HL-60 (cell line): ENCODE measurements around the gene CASP8AP2.
"Not testable (repeated sequence)": the region's sequence is repeated elsewhere in the genome, so short reads cannot be mapped to it uniquely, and the experiment has no call there.

ENCODE experiments used
- DNase-seq, 2 experiments: peaks; one replicate each; pipeline ENCODE4 v3.0.0-alpha.2; 2010 to 2020; ENCODE audit warnings: low read depth in 1 of 2, low spot score in 1 of 2
- H3K27ac ChIP-seq: fragments of 250-450 bp; sonication (Bioruptor Pico); replicated peaks from 2 replicates; pipeline ENCODE4 v1.5.1; 2020; ENCODE audit warnings: mild to moderate bottlenecking, moderate library complexity
- H3K27me3 ChIP-seq: fragments of 250-450 bp; sonication (Bioruptor Pico); 2 replicates; pipeline ENCODE4 v1.5.1; 2021; ENCODE audit warnings: mild to moderate bottlenecking, moderate library complexity; ENCODE audit not compliant: insufficient read depth, poor library complexity, severe bottlenecking
- H3K4me3 ChIP-seq: replicated peaks from 2 replicates; pipeline ENCODE4 v1.5.1; 2011; ENCODE audit warnings: mild to moderate bottlenecking, control low read depth, low read length; ENCODE audit not compliant: insufficient read depth
- GABPA ChIP-seq: IDR thresholded peaks from 2 replicates; pipeline ENCODE4 v1.6.1; 2012; ENCODE audit warnings: low read depth
- POLR2AphosphoS5 ChIP-seq: IDR thresholded peaks from 2 replicates; pipeline ENCODE4 v1.6.1; 2012; ENCODE audit warnings: low read depth
- SPI1 ChIP-seq: IDR thresholded peaks from 2 replicates; pipeline ENCODE4 v1.6.1; 2012; ENCODE audit warnings: low read depth, mild to moderate bottlenecking, borderline replicate concordance
- TF ChIP-seq, protein P1 (sequence below): IDR thresholded peaks from one replicate; pipeline ENCODE4 v1.5.1; 2011; ENCODE audit warnings: low read length, control low read depth, inconsistent platforms; ENCODE audit not compliant: insufficient read depth
- TF ChIP-seq, protein P2 (sequence below): IDR thresholded peaks from 2 replicates; pipeline ENCODE4 v1.6.1; 2012; ENCODE audit warnings: low read depth; ENCODE audit not compliant: insufficient replicate concordance

Gene CASP8AP2

DNA sequence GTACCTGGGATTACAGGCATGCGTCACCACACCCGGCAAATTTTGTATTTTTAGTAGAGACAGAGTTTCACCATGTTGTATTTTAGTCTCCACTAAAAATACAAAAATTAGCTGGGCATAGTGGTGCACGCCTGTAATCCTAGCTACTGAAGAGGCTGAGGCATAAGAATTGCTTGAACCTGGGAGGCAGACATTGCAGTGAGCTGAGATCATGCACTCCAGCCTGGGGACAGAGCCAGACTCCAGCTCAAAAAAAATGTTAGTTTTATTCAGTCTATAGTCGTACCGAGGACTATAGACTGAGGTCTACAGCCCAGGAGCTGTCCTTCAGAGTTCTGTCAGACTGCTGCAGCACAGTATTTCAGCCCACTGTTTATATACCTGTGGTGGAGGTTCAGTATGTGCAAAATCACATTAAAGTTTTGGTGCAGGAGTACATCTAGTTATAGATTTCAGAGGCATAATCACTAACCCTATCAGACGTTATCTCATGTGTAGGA is 3.6 kb upstream of the CASP8AP2 start:
- no peak overlapping the region for H3K27ac ChIP-seq
- TF ChIP-seq GABPA (no peak), SPI1 (no peak), POLR2AphosphoS5 (no peak)
- TF ChIP-seq, protein P1, sequence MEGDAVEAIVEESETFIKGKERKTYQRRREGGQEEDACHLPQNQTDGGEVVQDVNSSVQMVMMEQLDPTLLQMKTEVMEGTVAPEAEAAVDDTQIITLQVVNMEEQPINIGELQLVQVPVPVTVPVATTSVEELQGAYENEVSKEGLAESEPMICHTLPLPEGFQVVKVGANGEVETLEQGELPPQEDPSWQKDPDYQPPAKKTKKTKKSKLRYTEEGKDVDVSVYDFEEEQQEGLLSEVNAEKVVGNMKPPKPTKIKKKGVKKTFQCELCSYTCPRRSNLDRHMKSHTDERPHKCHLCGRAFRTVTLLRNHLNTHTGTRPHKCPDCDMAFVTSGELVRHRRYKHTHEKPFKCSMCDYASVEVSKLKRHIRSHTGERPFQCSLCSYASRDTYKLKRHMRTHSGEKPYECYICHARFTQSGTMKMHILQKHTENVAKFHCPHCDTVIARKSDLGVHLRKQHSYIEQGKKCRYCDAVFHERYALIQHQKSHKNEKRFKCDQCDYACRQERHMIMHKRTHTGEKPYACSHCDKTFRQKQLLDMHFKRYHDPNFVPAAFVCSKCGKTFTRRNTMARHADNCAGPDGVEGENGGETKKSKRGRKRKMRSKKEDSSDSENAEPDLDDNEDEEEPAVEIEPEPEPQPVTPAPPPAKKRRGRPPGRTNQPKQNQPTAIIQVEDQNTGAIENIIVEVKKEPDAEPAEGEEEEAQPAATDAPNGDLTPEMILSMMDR = no peak
- TF ChIP-seq, protein P2, sequence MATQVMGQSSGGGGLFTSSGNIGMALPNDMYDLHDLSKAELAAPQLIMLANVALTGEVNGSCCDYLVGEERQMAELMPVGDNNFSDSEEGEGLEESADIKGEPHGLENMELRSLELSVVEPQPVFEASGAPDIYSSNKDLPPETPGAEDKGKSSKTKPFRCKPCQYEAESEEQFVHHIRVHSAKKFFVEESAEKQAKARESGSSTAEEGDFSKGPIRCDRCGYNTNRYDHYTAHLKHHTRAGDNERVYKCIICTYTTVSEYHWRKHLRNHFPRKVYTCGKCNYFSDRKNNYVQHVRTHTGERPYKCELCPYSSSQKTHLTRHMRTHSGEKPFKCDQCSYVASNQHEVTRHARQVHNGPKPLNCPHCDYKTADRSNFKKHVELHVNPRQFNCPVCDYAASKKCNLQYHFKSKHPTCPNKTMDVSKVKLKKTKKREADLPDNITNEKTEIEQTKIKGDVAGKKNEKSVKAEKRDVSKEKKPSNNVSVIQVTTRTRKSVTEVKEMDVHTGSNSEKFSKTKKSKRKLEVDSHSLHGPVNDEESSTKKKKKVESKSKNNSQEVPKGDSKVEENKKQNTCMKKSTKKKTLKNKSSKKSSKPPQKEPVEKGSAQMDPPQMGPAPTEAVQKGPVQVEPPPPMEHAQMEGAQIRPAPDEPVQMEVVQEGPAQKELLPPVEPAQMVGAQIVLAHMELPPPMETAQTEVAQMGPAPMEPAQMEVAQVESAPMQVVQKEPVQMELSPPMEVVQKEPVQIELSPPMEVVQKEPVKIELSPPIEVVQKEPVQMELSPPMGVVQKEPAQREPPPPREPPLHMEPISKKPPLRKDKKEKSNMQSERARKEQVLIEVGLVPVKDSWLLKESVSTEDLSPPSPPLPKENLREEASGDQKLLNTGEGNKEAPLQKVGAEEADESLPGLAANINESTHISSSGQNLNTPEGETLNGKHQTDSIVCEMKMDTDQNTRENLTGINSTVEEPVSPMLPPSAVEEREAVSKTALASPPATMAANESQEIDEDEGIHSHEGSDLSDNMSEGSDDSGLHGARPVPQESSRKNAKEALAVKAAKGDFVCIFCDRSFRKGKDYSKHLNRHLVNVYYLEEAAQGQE = no peak
- H3K27me3 ChIP-seq = no peaks in the 10 kb centered on the region
- no peak overlapping the region for H3K4me3 ChIP-seq
- no peak for DNase-seq

DNA sequence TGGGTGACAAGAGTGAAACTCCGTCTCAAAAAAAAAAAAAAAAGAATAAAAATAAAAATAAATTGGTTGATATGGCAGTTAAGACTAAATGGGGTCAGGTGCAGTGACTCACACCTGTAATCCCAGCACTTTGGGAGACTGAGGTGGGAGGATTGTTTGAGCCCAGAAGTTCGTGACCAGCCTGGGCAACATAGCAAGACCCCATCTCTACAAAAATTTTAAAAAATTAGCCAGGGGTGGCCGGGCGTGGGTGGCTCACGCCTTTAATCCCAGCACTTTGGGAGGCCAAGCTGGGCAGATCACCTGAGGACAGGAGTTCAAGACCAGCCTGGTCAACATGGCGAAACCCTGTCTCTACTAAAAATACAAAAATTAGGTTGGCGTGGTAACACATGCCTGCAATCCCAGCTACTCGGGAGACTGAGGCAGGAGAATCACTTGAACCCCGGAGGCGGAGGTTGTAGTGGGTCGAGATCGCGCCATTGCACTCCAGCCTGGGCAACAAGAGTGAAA is 1.1 kb upstream of the CASP8AP2 start:
- not testable (repeated sequence) for DNase-seq, H3K27me3 ChIP-seq
- peak overlapping the region; percentile 76 for H3K27ac ChIP-seq
- peak overlapping the region; percentile 85 for H3K4me3 ChIP-seq

DNA sequence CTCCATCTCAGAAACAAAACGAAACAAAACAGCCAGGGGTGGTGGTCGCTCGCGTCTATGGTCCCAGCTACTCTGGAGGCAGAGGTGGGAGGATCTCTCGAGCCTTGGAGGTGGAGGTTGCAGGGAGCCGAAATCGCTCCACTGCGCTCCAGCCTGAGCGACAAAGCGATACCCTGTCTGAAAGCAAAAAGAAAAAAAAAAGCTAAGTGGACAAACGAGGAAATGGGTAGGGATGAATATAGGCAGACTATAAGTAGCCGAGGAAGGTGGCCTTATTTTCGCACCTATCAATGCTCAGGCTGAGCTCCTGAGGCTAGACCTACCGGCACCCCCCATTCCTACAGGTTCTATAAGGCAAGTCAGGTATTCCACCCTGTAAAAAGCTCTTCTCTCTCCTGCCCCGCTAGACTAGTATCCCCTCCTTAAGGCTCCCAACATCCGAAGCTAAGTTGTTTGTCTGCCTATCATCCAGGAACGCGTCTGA is 650 bp upstream of the CASP8AP2 start:
- H3K27ac ChIP-seq = peak overlapping the region; percentile 76
- peak overlapping the region; percentile 85 for H3K4me3 ChIP-seq
- DNase-seq = no peak
- TF ChIP-seq, protein P2 = no peak
- no peak for TF ChIP-seq GABPA
- no peaks in the 10 kb centered on the region for H3K27me3 ChIP-seq

DNA sequence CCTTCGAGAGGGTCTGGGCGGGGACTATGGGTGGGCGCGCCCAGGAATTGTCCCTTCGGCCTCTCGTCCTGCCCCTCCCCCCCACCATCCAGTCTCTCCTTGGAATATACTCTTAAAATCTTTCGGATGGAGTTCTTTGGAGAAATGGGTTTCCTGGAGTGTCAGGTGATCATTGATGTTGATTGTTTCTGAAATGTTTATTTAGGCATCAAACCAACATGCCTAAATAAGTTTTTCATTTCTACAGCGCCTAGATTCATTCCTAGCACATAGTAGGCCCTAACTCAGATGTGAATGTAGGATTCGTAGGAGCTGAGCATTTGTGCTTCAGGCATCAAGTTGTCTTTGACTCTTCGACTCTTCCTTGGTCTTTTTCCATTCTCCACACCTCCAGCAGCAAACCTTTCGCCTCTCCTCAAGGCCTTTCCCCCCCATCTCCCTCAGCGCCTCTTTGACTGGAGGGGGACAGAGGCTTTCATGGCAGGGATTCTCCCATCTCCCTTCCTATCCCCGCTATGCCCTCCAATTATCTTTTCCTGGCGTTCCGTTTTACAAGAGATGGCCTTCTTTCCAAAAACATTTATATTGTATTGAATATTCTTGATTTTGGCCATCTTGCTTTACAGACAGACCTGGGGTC is 610 bp downstream of the CASP8AP2 start:
- DNase-seq = no peak
- TF ChIP-seq POLR2AphosphoS5 = no peak; the same call in 1 of the 2 replicates
- no peak for TF ChIP-seq GABPA
- TF ChIP-seq, protein P1 = no peak
- no peak for TF ChIP-seq SPI1
- TF ChIP-seq, protein P2 = no peak

More for the DNA sequence above, 610 bp downstream of the CASP8AP2 start:
- peak overlapping the region; percentile 89 for H3K27ac ChIP-seq
- no peaks in the 10 kb centered on the region for H3K27me3 ChIP-seq
- peak overlapping the region; percentile 97 for H3K4me3 ChIP-seq
